Muscle of back (tissue), 11 donors: ENCODE measurements around the gene GMEB2. TPM values are rescaled to one million over a fixed set of nuclear protein-coding genes. Genes with fewer than 3 reads are reported as not detected.
"Not testable (repeated sequence)": the region's sequence is repeated elsewhere in the genome, so short reads cannot be mapped to it uniquely, and the experiment has no call there.

Experiments
- DNase-seq, 3 donors: peaks; one replicate each; pipeline versions ENCODE4 v3.0.0 to v3.0.0-alpha.2; 2013
- polyA plus RNA-seq, 10 donors: library from polyadenylated mRNA; unstranded; fragments of 120-200 nt; gene quantifications; one replicate each; pipeline ENCODE4 v1.2.1, GENCODE V29; 2013; ENCODE audit not compliant: insufficient read length in 10 of 10

GMEB2 gene
- polyA plus RNA-seq, 10 donors = 5.3 to 9.3 (median 7.3) TPM

GRCh38 chr20:63640086-63640485, 13.2 kb upstream of the GMEB2 start:
- no peak for DNase-seq

- DNase-seq = no peak
Observed at GRCh38 chr20:63639093-63639975, 12.4 kb upstream of the GMEB2 start.

DNA sequence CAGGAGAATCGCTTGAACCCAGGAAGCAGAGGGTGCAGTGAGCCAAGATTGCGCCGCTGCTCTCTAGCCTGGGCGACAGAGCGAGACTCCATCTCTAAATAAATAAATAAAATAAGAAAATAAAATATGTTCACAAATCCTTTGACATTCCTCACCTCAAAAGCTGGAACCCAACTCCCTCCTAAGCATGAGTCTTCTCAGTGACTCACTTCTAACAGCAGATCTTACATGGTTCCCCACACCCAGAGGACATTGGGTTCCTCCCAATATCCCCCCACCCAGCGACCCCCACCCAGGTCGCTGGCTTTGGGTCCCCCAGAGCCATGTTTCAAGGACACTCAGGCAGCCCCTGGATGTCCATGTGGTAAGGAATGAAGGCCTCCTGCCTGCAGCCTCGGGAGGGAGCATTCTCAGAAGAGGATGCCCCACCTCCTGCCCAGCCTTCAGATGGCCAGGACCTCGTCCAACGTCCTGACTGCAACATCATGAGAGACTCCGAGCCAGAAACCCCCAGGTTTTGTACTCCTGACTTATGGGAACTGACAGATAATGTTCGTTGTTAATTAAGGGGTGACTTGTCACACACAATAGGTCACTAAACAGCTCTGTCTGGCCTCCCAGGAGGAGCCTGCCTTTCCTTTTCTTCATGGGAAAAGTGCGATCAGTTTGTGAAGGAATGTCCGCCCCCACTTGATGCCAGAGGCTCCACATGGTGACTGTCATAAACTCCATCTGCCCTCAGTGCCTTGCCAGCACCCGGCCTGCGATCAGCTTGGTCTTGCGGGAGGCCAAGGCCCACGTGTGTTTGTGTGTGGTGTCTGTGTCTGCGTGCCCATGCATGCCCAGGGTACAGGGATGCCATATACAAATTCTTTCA, 10.1 kb upstream of the GMEB2 start:
- DNase-seq = no peak

- no peak for DNase-seq
Observed at GRCh38 chr20:63635431-63636141, 8.7 kb upstream of the GMEB2 start.

- no peak for DNase-seq
Observed at GRCh38 chr20:63633732-63634131, 6.8 kb upstream of the GMEB2 start.

- not testable (repeated sequence) for DNase-seq
Observed at GRCh38 chr20:63631426-63631825, 4.5 kb upstream of the GMEB2 start.

- not testable (repeated sequence) for DNase-seq
Observed at GRCh38 chr20:63630956-63631355, 4.1 kb upstream of the GMEB2 start.

DNA sequence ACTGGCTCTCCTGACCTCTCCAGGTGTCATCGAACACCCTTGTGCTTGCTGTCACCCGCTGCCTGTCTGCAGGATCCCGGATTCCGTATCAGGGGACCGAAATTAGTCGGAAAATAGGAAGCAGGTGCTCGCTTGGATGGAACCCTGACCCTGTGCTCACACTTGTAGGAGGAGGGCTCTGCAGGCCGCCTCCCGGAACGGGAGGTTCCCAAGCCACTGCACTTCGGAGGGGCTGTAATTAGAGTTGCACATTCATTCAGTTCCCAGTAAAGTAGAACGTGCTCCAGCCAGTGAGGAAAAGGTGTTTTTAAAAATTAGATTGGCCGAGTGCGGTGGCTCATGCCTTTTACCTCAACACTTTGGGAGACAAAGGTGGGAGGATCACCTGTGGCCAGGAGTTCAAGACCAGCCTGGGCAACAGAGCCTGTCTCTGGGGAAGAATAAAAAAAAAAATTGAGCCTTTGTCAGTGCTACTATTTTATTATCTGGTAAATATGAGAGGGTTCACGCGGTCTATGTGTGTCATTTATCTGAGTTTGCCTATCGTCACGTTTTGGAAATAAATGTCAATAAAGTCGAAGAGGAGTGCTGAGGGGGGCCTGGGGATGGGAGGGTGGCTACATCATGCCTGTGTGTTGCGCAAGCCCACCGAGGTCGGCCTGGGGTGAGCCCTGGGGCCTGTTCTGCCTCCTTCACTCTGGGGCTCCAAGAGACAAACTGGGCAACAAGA, 1.5 kb upstream of the GMEB2 start:
- peak; percentile 47 to 81 (median 73) for DNase-seq

DNA sequence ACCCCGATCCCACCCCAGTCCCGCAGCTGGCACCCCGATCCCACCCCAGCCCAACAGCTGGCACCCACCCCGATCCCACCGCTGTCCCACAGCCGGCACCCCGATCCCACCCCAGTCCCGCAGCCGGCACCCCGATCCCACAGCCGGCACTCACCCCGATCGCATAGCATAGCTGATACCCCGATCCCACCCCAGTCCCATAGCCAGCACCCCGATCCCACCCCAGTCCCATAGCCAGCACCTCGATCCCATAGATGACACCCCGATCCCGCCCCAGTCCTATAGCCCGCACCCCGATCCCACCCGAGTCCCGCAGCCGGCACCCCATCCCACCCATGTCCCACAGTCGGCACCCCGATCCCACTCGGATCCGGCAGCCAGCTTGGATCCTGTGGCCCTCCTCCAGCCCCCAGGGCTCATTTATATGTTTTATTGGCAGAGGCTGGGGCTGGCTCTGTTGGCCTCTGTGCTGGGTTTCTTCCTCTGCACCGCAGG, 897 bp upstream of the GMEB2 start:
- DNase-seq = no peak

DNA sequence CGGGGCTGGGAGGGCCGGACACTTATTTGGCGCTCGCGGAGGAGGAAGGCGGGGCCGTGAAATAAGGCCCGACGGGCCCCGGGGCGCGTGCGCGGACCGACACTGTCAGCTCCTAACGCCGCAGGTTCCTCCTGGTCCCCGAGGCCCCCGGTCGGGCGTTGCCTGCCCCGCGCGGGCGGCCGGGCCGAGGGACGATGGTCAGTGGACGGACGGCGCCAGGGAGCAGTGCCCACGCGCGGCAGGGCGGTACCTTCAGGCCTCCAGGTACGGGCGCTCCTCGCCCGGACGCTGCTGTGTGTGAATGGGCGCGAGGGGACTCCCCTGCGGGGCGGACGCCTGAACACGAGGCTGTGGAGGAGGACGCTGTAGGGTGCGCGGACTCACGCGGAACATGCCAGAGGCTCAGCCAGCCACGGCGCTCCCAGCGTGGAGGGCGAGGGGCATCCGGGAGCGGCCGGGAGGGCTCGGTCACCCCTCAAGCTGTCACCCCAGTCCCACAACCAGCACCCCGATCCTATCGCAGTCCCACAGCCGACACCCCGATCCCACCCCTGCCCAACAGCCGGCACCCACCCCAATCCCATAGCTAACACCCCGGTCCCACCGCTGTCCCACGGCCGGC, 339 bp upstream of the GMEB2 start:
- DNase-seq = peak; percentile 94 to 97 (median 96)

- DNase-seq = peak in 1 of 3 donors; percentile 63
Observed at GRCh38 chr20:63625771-63626423, 1.0 kb downstream of the GMEB2 start.

DNA sequence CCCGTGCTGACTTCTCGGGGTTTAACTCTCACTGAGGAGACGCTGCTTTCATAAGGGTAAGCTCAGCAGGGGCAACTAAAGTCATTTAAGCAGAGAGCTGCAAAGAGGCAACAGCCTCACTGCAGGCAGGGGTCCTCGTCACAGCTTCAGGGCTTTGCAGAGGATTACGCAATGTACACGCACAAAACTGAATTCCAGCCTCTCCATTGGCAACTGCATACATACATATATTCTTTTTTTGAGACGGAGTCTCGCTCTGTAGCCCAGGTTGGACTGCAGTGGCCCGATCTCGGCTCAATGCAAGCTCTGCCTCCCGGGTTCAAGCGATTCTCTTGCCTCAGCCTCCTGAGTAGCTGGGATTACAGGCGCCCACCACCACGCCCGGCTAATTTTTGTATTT, 2.4 kb downstream of the GMEB2 start:
- no peak for DNase-seq

DNA sequence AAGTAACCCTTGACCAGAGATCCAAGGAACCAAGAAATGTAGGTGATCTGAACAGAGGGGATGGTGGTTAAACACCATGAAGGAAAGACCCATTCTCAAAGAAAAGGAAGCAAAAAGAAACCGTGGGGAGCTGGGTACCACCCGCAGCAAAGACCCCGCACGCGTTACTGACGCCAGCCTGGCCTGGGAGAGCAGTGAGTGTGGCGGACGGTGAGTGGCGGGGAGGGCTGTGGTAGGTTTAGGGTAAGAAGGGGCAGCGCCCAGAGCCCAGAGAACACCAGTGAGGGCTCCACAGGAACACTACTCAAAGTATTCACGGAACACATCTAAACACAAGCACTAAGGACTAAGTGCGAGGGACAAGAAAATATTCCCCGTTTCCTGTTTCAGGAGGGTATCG, 4.2 kb downstream of the GMEB2 start:
- no peak for DNase-seq

DNA sequence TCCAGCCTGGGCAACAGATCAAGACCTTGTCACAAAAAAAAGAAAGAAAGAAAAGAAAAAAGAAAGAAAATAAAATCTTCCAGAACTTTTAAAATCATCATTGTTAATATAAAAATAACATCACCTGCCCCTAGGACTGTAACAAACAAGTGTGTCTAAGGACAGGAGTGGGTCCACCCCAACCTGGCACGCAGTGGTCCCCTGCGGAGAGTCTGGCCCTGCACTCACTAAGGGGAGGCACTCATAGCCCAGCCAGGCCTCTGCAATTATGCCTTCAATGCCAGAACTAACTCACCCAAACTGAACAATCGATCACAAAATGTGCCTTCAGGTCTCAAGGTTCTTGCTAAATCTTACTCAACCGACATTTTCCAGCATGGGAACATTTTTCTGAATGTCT, 4.8 kb downstream of the GMEB2 start:
- DNase-seq = no peak

GRCh38 chr20:63620991-63621390, 5.9 kb downstream of the GMEB2 start:
- DNase-seq = no peak

DNA sequence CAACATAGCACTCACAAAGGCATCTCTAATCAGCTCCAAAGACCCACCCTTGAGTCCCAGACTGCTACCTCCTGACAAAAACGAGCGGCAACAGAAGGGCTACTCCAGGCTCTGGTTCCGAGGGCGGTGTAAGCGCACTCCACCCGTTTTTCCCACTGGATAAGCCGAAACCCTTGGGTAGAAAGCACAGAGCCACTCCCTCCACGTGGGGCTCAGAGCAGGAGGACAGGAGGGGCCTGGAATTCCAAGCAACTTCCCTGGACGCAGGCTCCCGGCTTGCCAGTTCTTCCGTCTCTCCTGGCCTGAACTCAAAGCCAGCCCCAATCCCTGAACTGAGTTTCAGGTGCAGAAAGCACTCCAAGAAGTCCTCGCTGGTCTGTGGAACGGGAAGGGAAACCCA, 7.4 kb downstream of the GMEB2 start:
- no peak for DNase-seq

DNA sequence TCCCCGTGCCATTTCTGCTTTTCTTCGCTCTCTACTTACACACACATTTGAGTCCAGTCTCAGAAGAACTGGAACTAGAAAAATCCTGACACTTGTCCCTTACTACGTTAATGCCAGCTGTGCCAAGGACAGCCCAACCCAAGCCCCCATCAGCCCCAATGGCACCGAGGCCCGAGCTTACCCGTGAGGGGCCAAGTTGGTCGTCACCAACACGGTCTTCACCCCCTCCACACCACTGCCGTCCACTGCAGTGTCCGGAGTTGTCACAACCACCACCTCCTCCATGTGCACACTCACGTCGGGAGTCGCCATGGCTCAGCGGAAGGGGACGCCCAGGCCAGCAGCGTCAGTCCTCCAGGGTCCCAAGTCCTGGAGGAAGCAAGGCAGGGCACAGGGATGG, 7.8 kb downstream of the GMEB2 start:
- DNase-seq = no peak

- DNase-seq = no peak
Observed at GRCh38 chr20:63618291-63618980, 8.5 kb downstream of the GMEB2 start.

DNA sequence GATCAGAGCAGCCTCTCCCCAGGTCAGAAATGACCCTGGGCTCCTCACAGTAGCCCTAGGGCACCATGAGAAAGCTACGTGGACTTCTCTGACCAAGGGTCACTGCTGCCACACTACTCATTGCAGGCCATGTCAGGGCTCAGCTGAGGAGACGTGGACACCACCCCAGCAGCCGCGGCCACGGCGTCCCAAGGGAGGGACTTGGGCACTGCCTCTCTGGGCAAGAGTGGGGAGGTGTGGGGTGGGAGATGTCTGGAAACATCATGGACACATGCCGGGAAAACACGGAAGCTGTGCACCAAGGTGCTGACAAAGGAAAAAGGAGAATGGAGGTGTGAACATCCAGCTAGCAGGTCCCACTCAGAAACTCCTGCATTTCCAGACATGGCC, 9.0 kb downstream of the GMEB2 start:
- DNase-seq = no peak
